Omental fat pad (tissue), 4 donors: ENCODE data around the gene TSPO2. TPM values are rescaled to one million over a fixed set of nuclear protein-coding genes. Genes with fewer than 3 reads are reported as not detected.

Source experiments
- ATAC-seq: fragments of 150-250 bp; one replicate; pipeline ENCODE4 v1.9.1; 2016; ENCODE audit warnings: mild to moderate bottlenecking, moderate library complexity; ENCODE audit not compliant: low FRiP score
- DNase-seq: peaks from one replicate; pipeline ENCODE4 v3.0.0-alpha.2; 2019; ENCODE audit warnings: low spot score
- CTCF ChIP-seq, 3 donors: fragments of 450-650 bp; IDR thresholded peaks; one replicate each; pipeline ENCODE4 v1.5.1; 2016 to 2017; ENCODE audit warnings: antibody characterized with exemption in 3 of 3, mild to moderate bottlenecking in 3 of 3, moderate library complexity in 2 of 3
- total RNA-seq, 4 donors: library from RNA; depleted of rRNA; stranded (reverse); fragments of >200 nt; gene quantifications; one replicate each; pipeline ENCODE4 v1.1.0, GENCODE V29; 2016

TSPO2 gene
- total RNA-seq, 4 donors from 2014 or later: not detected

GRCh38 chr6:41075651-41076626 is 33.7 kb downstream of the TSPO2 start:
- ATAC-seq (no peak), DNase-seq (no peak)
- no peak for TF ChIP-seq CTCF (IDR thresholded peaks at IDR 0.05)

- DNase-seq (no peak), ATAC-seq (no peak)
- no peak for TF ChIP-seq CTCF (IDR thresholded peaks at IDR 0.05)
Observed at GRCh38 chr6:41077536-41077935, 35.3 kb downstream of the TSPO2 start.

GRCh38 chr6:41078101-41078500 is 35.8 kb downstream of the TSPO2 start:
- no peak for DNase-seq
- no peak for TF ChIP-seq CTCF (IDR thresholded peaks at IDR 0.05)
- ATAC-seq: no peak

- no peak for ATAC-seq
- no peak for DNase-seq
- no peak for TF ChIP-seq CTCF (IDR thresholded peaks at IDR 0.05)
Observed at GRCh38 chr6:41079080-41079479, 36.8 kb downstream of the TSPO2 start.

GRCh38 chr6:41080621-41081020 is 38.4 kb downstream of the TSPO2 start:
- no peak for TF ChIP-seq CTCF (IDR thresholded peaks at IDR 0.05)
- DNase-seq (no peak), ATAC-seq (no peak)

GRCh38 chr6:41083072-41083471 is 40.8 kb downstream of the TSPO2 start:
- no peak for TF ChIP-seq CTCF (IDR thresholded peaks at IDR 0.05)
- ATAC-seq: no peak
- DNase-seq: no peak

GRCh38 chr6:41085182-41085581 is 42.9 kb downstream of the TSPO2 start:
- ATAC-seq (no peak), DNase-seq (no peak)
- no peak for TF ChIP-seq CTCF (IDR thresholded peaks at IDR 0.05)
